ENCODE measurements around the gene CDK5RAP3.
"Not testable (repeated sequence)": the region's sequence is repeated elsewhere in the genome, so short reads cannot be mapped to it uniquely, and the experiment has no call there.

CDK5RAP3 gene

DNA sequence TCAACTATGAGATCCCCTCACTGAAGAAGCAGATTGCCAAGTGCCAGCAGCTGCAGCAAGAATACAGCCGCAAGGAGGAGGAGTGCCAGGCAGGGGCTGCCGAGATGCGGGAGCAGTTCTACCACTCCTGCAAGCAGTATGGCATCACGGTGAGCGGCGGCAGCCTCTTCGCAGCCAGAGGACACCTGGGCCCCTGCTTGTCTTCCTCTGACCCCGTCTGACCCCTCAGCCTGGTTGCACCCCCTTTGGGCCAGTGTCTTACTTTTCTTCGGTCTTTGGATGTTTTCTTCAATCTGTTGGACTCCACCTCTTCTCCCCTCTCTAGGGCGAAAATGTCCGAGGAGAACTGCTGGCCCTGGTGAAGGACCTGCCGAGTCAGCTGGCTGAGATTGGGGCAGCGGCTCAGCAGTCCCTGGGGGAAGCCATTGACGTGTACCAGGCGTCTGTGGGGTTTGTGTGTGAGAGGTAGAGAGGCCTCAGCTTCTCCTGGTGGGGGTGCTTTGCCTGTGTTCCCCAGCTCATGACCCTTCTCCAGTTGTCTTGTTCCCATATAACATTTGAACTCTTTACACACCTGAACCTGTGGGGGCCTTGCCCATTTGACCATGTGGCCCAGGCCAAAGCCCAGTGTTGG, 4.4 kb downstream of the CDK5RAP3 start:
- DNase-seq (ENCODE audit: low read depth), result no peak

DNA sequence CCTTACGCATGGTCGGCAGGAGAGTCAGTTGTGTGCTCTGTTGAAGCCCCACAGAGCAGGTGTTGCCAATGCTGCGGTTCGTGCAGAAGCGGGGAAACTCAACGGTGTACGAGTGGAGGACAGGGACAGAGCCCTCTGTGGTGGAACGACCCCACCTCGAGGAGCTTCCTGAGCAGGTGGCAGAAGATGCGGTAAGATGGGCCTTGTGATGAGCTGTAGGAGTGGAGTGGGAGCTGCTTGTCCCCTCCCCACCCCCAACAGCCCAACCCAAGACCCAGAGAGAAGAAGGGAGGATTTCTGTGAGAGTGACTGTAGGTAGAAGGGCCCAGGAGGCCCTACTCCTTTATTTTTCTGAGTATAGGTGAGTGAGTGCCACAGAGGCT, 4.9 kb downstream of the CDK5RAP3 start:
- no peak for DNase-seq (ENCODE audit: low read depth)

DNA sequence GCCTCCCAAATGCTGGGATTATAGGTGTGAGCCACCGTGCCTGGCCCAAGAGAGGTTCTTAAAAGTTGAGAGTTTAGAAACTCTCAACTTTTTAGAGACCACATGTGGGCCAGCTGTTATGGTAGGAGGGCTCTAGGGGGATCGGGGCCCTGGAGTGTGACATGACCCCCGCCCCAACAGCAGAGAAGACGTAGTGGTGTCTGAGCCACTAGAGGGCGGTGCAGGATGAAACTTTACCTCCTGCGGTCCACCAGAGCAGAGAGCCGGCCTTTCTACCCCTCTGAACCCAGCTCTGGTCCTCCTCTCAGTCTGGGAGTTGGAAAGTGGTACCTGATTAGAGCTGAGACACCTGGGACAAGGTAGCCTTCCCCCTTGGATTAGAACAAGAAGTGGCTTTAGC, 7.4 kb downstream of the CDK5RAP3 start:
- DNase-seq (ENCODE audit: low read depth), result no peak

DNA sequence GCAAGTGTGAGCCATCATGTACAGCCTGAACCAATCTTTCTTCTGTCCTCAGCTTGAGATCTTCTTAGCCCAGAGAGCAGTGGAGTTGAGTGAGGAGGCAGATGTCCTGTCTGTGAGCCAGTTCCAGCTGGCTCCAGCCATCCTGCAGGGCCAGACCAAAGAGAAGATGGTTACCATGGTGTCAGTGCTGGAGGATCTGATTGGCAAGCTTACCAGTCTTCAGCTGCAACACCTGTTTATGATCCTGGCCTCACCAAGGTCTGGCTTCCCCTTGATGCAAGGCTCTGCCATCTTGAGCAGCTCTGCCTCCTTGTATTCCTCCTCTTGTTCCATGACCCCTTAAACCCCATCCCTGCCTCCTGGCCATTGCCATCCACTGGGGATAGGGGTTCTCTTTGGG, 9.6 kb downstream of the CDK5RAP3 start:
- DNase-seq (ENCODE audit: low read depth), result no peak

DNA sequence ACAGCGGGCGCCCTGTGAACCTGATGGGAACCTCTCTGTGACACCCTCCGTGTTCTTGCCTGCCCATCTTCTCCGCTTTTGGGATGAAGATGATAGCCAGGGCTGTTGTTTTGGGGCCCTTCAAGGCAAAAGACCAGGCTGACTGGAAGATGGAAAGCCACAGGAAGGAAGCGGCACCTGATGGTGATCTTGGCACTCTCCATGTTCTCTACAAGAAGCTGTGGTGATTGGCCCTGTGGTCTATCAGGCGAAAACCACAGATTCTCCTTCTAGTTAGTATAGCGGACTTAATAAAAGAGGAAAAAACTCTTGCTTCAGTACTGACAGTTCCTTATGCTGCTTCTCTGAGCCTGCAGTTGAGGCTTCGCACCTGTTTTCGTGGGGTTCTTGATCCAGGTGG, 10.5 kb downstream of the CDK5RAP3 start:
- no peak for DNase-seq (ENCODE audit: low read depth)

DNA sequence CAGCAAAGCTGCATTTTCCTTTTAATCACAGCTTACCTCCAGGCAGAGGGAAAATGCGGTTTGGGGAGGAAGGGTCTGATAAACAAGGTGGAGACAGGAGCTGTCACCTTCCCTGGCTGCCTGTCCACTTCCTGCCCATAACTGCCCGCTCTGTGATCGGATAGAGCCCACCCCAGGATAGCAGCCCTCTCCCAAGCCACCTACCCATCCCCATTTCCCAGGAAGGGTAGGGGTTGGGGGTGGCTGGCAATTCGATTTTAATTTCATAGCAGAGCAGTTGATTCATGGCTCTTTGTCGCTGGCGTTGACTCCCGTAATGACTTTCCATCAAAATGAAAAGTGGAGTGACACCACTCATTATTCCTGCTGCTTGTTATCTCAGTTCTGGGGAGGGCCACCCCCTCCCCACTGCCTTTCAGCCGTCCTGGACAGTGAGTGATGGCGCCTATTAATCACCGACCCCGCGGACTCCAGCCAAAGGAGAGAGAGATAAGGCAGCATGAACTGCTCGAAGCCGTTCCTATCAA, 11.2 kb downstream of the CDK5RAP3 start:
- DNase-seq (ENCODE audit: low read depth), result no peak

DNA sequence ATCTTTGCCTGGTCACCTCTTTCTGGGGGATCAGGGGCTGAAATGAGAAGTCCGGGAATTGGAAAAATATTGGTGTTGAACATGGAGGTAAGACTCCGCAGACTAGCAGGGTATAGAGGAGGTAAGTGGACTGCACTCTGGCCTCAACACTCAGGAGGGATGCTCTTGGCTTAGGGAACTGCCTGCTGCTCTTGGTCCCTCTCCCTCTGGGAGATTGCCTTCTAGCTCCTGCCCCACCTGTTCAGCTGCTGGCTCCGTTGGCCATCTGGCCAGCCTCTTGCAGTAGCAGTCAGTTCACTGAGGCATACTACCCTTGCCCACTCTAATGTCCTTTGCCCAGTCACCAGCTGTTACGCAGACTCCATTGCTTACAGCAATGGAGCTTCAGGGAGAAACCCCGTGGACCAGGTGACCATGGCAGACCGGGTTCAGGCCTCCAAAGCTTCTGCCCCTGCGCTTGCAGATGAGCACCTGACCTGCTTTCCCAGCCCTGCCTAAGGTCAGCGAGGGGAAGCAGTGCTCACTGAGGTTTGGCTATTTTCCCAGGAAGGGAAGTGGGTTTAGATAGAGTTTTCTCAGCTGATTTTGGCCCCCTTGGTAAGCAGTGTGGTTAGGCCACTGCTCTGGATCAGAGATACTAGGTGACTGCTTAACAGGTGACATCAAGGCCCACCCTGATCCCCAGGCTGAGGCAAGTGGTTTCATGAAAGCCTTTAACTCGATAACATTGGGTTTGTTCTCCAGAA, 11.9 kb downstream of the CDK5RAP3 start:
- DNase-seq (ENCODE audit: low read depth), result no peak

DNA sequence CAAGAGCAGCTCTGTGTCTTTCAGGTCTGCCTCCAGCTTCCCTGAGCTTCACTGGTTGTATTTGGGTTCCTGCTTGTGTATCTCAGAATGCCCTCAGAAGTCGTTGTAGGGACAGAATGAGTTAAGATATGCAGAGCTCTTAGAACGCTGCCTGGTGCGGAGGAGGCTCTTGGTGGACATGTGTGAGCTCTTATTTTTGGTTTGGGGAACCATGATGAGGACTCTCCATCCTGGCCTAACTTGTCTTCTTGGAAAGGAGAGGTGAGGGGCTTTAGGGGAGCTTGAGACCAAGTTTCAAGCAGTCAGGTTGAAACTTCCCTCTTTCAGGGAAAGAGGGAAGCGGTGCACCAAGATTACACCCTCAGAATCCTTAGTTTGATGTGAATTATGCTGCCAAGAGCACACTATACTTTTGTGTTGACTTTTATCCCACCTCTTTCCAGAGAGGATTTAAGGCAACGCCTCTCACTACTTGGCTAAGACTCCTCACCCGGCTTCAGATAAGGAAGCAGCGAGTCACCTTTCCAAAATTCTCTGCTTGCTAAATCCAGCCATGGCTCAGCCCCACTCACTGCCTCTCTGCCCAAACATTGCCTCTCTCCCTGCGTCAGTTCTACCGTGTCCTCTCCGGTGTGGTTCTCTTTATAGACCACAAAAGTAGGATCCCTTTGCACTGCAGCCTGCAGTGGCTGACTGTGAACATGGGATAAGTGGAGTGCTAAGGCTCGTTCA, 12.7 kb downstream of the CDK5RAP3 start:
- DNase-seq (ENCODE audit: low read depth), result no peak

DNA sequence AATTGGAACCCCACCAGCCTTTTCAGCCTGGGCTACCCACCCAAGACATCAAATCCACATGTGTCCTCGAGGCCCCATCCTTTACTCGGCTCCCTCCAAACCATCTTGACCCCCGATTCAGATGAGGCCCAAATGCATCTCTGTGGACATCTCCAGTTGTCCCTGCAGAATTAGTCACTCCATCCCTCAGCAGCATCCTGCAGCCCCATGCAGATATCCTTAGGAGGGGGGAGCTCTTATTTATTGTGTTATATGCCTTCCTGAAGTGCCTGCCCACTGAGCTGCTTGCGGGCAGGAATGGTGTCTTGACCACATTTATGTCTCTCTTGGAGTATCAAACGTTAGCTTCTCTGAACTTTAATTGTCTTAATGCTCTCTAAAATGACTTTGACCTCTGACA, 15.6 kb downstream of the CDK5RAP3 start:
- no peak for DNase-seq (ENCODE audit: low read depth)

DNA sequence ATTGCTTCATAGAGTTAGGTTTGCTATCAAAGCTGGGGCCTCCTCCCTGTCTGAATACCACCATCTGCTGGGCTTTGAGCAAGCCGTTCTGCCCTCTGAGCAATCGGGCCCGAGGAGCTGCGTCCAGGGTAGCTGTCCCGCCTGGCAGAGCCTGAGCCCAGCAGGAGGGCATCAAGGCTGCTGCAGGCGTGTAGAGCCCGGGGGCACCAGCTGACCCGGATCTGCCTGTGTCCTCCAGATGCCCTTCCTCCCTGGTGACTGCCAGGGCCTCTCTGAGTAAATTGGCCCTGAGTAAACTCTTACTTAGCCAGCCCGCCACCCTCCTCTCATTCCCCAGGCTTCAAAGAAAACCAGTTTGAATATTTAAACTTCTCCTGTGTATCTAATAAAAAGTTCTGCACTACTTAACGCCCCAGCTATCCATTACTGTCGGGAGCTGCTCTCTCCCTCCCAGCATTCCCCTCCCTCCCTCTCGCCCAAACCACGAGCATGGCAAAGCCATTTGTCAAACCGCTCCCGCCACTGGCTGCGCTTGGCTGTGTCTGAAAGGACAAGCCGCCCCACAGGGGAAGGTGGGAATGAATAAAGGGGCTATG, 16.4 kb downstream of the CDK5RAP3 start:
- no peak for DNase-seq (ENCODE audit: low read depth)

DNA sequence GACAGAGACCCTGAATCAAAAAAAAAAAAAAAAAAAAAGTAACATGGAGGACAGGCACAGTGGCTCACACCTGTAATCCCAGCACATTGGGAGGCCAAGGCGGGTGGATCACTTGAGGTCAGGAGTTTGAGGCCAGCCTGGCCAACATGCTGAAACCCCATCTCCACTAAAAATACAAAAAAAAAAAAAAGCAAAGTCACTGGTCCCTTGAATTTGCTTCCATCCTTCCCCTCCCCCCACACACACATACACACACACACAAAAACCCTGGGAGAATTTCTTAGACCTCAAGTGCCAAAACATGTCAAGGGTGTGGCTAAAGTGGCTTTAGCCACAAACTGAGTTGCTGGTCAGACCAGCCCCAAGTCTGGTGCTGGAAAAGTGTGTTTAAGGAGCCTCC, 17.5 kb downstream of the CDK5RAP3 start:
- DNase-seq (ENCODE audit: low read depth), result not testable (repeated sequence)

DNA sequence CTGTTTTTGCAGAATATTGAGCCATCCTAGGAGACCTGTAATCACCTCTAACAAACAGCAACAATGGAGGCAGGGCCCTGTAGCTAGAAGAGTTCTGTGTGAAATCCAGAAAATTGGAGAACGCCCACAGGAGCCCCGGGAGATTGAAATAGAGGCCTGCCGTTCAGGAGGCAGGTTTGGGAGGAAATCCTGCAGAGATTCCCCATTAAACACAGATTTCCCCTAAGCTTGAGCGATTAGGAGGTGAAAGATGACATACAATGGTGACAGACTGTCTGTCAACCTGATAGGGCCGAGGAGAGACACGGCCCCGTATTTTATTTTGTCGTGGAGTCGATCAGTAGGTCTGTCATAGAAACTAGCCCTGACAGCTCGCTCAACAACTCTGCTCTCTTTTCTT, 18.2 kb downstream of the CDK5RAP3 start:
- DNase-seq (ENCODE audit: low read depth), result no peak

DNA sequence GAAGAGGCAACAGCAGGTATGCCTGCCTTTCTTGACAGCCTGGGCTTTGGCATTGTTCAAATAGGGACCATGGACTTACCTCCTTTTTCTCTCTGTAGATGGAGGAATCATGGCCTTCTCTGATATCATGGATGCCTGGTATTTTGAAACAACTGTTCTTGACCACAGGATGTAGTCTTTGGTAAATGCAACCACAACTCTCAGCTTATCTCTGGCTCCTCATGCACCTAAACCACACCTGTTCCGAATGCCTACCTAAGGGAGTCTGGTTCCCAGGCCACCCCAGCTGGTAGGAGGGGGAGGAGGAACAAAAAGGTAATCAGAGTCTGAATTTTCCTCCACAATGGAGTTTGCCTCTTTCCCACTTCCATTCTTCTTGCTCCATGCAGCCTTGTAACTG, 18.8 kb downstream of the CDK5RAP3 start:
- DNase-seq (ENCODE audit: low read depth), result no peak

DNA sequence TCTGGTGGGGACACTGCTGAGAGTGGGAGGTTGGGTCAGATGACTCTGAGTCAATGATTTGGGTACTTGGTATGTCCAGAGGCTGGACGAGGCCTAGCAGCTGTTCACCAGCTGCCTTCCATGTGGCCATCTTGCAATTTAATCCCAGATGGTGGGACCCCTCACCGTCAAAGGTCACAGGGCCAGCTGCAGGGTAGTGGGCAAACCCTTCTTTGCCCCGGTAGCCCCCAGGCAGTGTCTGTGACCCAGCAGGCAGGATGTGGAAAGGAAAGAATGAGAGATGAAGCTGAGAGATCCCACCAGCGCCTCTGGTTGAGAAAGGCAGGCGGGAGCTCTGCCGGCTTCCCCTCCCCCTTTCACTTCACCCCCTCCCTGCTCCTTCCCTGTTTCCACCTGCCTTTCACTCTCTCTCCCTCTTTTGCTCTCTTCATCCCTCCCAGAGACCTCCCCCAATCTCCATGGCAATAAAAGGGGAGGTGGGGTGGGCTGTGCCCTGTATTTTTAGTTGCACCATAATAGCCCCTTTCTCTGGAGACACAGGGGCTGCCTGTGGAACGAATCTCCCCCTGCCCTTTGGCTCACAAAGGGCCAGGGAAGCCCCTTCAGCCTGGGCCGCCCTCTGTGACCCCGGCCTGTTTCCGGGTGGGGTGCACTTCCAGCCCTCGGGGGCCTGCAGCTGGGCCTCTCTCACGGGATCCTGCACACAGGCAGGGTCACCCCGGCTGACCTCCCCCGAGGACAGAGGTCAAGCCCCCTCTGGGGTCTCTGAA, 20.2 kb downstream of the CDK5RAP3 start:
- no peak for DNase-seq (ENCODE audit: low read depth)

DNA sequence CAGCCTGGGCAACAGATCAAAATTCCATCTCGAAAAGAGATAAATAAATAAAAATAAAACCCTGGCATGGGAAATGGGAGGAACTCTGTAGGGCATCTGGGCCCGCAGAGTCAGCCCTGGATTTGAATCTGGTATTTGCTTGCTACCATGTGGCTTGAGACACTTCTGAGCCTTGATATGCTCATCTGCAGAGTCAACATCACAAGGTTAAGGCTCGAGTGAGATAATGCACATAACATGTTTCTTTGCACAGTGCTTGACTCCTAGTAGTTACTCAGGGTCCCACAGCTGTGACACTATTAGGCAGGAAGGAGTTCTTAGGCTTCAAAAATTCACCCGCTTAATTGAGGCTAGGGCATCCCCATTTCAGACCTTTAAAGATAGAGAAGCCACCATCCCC, 21.3 kb downstream of the CDK5RAP3 start:
- no peak for DNase-seq (ENCODE audit: low read depth)

DNA sequence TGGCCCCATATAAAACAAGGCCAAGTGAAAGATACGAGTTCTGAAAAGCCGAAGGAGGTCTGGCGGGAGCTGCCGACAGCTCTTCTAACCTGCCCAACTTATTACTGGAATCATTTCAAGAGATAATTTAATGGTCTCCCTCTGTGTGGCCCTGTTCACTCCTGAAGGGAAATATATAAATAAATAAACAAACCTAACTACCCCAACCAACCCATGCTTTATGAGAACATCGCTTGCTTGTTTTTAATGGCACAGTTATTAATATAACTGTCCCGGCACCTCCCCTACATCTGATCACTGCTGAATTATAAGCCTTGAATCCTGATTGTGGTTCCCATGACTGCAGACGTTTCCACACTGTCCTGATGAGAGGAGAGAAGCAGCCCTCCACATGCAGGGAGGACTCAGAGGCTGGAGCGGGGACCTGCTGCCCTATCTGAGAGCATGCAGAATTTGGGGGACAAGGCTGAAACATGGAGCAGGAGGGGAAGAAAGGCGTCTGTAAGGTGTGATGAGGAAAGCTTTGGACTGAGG, 22.2 kb downstream of the CDK5RAP3 start:
- no peak for DNase-seq (ENCODE audit: low read depth)

DNA sequence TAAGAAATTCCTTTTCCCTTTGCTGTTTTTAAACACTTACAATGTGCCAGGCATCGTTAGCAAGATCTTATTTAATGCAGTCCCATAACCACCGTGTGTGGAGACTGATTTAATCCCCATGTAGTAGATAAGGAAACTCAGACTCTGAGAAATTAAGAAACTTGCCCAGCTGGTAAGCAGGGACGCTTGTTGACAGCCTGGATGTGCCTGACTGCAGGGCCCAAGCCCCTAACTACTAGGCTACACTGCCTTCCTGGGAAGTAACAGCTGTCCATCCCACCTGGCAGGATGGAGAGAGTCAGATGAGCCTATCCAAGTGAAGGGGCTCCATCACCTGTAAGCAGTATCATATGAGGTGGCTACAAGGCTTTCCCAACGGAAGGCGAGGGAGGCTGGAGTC, 23.1 kb downstream of the CDK5RAP3 start:
- DNase-seq (ENCODE audit: low read depth), result no peak

DNA sequence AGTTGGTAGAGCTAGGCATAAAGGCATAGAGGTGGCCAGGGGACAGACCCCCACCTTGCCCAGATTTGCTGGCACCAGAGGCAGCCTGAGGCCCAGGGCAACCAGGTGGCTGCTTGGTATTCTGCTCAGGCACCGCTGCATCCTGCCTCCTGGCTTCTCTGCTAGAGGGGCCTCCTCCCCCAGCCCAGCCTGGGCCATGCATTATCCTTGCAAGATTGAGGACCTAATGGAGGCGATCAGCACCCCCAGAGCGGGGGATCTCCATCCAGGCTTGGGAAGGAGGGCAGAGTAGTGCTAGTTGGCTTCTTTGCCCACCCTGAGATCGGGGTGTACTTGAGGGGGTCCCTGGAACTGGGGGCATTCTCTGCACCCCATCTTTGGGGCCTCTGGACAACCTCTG, 23.8 kb downstream of the CDK5RAP3 start:
- no peak for DNase-seq (ENCODE audit: low read depth)

DNA sequence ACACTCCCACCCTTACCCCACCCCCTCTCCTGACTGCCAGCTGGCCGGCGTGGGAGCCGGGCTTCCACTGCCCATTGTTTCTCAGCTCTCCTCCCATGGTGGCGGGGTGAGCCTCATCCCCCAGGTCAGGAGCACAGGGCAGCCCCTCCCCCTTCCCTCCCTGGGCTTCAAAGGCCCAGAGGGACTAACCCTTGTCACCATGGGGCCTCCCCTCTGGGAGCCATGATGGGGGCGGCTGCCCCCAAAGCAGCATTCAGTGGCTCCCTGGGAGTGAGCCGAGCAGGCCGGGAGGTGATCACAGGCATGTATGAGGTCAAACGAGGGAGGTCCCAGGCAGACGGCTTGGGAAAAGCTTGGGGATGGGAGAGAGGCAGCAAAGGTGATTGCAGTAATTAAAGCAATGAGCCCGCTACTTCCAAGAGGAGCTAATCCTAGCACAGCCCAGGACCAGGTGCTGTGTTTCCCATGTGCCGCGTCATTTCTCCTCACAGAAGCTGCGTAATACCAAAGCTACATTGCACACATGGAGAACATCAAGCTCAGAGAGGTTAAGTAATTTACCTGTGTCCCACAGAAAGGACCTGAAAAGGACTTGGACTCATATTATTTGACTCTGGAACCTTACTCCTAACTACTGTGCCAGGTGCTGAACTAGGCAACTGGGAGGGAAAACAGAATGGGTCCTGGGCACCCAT, 24.5 kb downstream of the CDK5RAP3 start:
- DNase-seq (ENCODE audit: low read depth), result no peak

DNA sequence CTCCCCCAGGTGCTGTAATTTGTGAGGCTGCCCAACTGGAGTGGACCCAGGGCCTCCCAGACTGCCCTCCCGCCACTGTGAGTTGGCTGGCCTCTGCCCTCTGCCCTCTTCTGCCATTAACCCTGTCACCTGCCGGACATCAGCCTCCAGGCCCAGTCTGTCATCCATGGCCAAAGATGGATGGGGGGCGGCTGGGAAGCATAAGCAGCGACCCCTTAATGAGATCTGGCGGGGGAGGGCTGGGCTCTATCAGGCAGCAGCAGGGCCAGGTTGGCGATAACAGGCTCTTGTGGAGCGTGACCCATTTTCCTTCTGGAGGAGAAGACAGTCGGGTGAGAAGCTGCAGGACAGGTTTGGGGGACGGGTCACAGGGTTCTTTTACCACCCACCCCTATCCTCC, 25.3 kb downstream of the CDK5RAP3 start:
- DNase-seq (ENCODE audit: low read depth), result no peak

DNA sequence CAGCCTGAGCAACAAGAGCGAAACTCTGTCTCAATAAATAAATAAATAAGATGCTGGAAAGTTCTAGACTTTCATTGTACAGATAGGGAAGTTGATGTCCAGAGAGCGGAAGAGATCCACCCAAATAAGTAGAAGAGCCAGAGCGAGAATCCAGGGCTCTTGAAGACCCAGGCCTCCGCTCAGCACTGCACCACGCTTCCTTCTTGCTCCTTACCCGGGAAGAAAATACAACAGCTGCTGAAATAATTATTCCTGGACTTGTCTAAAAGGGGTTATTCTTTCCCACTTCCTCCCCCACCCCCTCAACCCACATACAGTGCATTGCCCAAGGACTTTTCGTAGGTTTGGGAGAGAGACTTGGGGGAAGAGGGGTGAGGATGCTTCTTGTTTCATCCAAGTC, 26.7 kb downstream of the CDK5RAP3 start:
- DNase-seq (ENCODE audit: low read depth), result no peak
